HG02588 (cell line): Measurements from ENCODE around the gene RPL5.

Experiments used
- ATAC-seq: cut with Tn5 transposase; IDR thresholded peaks from one replicate; pipeline ENCODE4 v1.9.1; 2021; ENCODE audit warnings: mild to moderate bottlenecking, moderate library complexity; ENCODE audit not compliant: unreplicated experiment

Gene RPL5

DNA sequence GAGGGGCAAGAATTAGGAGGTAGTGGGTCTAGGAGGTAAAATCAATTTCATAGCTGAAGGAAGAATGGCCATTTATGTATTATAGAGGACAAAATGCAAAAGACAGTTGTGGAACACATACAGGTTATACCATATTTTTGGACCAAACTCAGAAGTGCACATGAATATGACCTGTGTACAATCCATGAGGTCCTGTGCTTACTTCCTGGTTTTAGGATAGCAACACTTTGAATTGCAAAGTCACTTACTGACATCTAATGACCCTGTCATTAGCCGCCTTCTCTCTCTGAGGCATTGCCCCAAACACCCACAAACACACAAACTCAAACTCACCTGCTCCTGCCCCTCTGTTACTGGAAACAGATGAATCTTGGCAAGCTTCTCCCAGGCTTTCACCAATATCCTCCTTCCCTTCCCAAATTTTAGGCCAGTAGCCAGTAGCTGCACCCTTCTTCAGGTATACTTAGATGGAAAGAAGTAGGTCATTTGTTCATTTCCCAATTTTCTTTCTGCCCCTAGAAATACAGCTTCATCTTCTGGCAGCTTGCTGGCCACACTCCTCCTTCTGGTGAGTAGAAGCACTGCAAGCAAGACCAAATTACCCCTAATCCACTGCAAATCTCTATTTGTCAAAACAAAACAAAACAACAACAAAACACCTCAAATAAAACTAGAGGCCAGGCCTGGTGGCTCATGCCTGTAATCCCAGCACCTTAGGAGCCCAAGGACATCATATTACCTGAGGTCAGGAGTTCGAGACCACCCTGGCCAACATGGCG, 13.7 kb upstream of the RPL5 start:
- no peak for ATAC-seq

- no peak for ATAC-seq
Observed at GRCh38 chr1:92820024-92820423, 11.8 kb upstream of the RPL5 start.

DNA sequence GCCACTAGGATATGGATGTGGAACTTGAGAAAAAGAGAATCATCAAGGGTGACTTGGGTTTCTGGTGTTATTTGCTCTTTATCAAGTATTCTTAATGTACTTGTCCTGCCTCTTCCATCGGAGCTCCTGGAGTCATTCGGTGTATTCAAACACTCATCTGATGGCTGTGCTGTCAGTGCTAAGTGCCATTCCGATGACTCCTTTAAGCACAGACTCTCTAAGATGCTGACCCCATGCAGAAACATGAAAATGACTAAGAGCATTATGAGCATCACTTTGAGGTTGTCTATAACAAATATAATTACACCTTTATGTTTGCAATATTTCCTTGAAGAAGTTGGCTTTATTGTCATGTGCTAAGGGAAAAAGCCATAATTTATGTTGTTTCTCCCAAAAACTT, 11.3 kb upstream of the RPL5 start:
- ATAC-seq, result no peak

- no peak for ATAC-seq
Observed at GRCh38 chr1:92822879-92823278, 9.0 kb upstream of the RPL5 start.

DNA sequence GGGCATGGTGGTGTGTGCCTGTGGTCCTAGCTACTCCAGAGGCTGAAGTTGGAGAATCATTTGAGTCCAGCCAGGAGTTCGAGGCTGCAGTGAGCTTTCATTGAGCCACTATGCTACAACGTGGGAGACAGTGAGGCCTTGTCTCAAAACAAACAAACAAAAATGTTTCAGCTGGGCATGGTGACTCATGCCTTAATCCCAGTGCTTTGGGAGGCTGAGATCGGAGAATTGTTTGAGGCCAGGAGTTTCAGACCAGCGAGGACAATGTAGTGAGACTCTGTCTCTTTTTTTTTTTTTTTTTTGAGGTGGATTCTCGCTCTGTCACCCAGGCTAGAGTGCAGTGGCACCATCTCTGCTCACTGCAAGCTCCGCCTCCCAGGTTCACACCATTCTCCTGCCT, 5.0 kb upstream of the RPL5 start:
- no peak for ATAC-seq

- ATAC-seq, result no peak
Observed at GRCh38 chr1:92831368-92831761, 475 bp upstream of the RPL5 start.

DNA sequence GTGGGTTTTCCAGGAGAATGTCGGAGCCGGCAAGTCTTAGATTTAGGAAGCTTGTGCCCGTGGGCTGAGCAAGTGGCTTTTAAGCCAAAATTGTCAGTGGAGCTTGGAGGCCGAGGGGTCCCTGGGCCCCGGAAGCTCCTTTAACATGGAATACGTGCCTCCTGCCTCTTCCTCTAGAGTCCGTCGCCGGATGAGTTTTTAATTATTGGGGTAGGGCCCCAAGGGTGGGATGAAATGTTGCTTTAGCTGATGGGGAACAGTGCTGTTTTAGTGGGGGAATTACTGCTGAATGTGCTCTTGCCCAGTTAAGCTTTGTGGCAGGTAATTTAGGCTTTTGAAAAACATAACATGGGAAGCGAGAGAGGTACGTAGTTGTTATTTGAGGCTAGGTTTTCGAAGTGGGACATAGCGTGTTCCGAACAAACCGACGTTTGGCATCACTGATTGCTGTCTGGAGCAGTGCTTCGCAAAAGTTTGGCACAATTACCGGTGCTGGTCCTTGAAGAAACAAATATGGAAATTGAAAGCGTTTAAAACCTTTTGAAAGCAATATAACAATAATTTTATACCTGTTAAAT, 786 bp downstream of the RPL5 start:
- peak; percentile 0 for ATAC-seq

DNA sequence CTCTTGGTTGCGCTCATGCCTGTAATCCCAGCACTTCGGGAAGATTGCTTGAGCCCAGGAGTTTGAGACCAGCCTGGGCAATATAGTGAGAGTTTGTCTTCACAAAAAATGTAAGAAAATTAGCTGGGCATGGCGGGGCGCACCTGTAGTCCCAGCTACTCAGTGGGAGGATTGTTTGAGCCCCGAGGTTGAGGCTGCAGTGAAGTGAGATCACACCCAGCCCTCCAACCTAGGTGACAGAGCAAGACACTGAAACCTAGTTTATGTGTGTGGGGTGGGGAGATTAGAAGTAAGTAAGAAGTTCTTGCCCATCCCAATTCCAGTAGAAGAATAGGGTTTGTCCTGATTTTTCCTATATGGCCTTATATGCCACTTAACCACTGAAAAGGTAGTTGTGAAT, 2.0 kb downstream of the RPL5 start:
- no peak for ATAC-seq

- ATAC-seq, result no peak
Observed at GRCh38 chr1:92834617-92835016, 2.8 kb downstream of the RPL5 start.

DNA sequence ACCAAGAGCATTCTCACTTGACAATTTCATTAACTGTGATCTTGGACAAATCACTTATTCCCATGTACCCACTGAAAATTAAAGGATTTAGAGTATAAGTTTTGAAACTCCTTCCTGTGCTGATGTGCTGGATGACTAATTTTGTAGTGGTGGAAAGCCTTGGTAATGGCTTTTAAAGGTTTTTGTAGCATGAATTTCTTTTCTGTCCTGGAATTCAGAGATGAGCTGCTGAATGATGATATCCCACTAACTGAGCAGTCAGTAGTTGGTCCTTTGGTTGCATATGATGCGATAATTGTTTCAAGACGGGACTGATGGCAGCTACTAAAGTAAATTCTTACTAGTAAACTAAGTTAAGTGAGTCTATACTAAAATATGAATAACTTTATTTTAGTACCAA, 5.2 kb downstream of the RPL5 start:
- ATAC-seq, result no peak

GRCh38 chr1:92838519-92838918, 6.7 kb downstream of the RPL5 start:
- ATAC-seq, result no peak

- ATAC-seq, result no peak
Observed at GRCh38 chr1:92839442-92839841, 7.6 kb downstream of the RPL5 start.

DNA sequence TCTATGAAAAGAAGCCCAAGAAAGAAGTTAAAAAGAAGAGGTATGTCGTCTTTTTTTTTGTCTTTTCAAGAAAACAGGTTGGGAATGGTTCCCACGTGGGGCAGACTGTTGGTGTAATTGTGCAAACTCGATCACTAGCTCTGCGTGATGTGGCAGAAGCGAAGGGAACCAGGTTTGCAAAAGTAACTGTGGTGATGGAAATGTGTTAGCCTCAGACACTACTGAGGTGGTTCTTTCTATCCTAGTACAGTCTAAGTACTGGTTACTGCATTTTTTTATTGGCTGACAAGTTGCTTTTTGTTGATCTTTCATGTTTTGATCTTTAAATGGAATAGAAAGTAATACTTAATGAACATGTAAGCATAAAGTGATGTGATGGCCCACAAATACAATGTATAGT, 8.8 kb downstream of the RPL5 start:
- ATAC-seq, result no peak

DNA sequence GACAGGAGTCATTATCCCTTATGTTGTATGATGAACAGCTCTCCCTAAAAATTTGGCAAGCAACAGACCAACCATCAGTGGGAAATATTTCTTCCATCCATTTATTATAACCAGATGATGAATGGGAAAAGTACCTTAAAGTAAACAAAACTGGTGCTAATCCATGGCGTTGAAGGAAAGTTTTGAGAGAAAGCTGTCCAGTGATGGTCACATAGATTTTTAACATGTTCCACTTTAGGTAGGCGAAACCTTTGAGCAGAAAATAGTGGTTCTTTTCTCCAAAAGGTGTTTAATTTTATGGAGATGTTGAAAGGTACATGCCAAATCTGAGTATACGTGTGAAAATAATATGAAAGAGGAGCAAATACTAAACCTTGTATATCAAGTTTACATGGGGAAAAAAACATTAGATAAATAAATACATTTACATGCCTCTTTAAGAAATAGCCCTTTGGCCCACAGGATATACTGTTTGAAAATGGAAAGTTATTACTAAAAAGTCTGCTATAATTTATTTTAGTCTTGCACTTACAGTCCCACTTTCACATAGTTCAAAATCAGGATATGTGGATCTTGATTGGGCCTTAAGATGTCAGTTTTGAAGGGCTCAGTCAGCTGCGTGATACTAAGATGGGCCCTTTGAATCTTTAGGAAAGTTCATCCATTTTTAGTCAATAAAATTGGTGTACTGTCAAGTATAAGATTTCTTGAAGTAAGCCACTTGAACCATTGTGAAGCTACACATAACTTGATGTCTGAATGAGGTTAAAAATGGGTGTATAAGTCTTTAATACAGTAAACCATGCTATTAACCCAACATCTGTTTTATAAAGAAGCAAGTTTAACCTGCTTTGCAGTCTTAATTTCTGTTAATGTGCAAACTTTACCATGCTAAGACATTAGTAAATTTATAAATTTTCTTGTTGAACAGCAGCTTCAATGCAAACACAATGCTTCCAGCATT, 10.5 kb downstream of the RPL5 start:
- ATAC-seq, result no peak

DNA sequence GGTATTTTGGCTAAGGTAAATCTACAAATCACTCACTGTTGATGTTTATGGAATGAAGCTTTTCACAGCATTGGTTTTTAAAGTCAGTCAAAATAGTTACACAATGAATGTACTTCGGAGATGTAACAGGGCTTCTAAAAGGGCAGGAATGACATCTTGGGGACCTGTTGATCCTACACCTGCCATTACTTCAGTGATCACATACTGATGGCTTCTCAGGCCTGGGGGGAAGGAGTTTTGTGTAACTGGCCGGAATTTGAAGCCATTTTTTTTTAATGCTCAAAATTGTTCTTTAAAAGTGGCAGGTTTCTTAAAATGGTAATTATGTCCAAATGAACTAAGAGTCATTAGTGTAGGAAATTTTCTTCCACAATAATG, 11.2 kb downstream of the RPL5 start:
- ATAC-seq, result no peak

- no peak for ATAC-seq
Observed at GRCh38 chr1:92843429-92844352, 11.9 kb downstream of the RPL5 start.

DNA sequence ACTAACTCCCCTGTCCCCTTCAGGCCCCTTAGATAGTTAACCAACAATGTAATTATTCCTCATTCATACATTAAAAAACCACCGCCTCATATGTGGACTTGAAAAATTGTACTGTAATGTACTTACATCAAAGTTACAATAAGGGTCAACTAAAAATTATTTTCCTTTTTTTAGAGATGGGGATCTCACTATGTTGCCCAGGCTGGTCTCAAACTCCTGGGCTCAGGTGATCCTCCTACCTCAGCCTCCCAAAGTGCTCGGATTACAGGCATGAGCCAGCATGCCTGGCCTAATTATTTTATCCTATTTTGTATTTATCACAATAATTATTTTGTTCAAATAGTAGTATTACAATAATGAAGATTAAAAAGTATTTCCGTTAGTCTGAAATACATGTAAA, 12.6 kb downstream of the RPL5 start:
- ATAC-seq, result no peak

GRCh38 chr1:92845908-92846307, 14.1 kb downstream of the RPL5 start:
- no peak for ATAC-seq

DNA sequence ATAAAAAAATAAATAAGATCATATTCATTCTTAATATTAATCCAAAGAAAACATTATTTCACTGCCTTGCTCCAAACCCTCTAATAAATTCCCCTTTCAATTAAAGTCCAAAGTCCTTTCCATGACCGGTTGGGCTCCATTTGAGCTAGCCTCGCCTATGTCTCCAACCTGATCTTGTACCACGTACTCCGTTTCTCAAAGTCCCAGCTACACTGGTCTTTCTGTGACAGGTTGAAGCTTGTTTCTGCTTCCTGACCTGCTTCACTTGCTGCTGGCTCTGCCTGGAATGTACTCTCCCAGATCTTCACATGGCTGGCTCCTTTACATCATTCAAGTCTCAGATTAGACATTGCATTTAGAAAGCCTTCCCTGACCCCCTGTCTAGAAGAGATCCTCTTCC, 16.4 kb downstream of the RPL5 start:
- no peak for ATAC-seq

DNA sequence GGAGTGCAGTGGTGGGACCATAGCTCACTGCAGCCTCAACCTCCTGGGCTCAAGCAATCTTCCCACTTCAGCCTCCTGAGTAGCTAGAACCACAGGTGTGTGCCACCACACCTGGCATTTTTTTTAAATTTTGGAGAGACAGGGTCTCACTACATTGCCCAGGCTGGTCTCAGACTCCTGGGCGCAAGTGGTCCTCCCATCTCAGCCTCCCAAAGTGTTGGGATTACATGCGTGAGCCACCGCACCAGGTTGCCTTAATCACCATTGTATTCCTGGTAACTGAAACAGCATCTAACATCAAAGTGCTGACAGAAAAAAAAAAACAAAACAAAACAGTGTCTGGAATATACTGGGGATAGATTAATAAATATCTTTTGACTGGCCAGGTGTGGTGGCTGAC, 18.2 kb downstream of the RPL5 start:
- no peak for ATAC-seq

DNA sequence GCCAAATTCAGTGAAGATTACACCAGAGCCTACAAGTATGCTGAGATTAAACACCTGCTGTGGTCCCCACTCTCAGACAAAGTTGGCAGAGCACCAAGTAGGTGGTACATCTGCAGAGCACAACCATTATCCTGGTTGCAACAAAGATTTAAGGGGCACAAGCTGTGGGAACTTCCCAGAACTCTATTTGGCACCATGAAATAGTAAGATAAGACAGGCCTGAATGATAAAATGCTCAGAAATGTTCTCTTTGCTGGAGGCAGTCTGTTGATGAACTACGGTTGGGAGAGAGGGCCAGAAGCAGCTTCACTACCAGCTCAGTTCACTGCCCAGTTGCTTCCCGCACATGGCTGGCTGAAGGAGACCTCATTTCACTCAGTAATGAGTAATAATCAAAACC, 19.9 kb downstream of the RPL5 start:
- ATAC-seq, result no peak
